ENCODE data around the gene CTSD.

The CTSD gene

GRCh38 chr11:1719781-1720180, 43.9 kb downstream of the CTSD start:
- no peak for DNase-seq

- DNase-seq, result no peak
These were observed 45.4 kb downstream of the CTSD start for GRCh38 chr11:1718326-1718725.

GRCh38 chr11:1717745-1718144, 46.0 kb downstream of the CTSD start:
- no peak for DNase-seq

GRCh38 chr11:1714908-1715885, 48.5 kb downstream of the CTSD start:
- no peak for DNase-seq

GRCh38 chr11:1708716-1709115, 55.0 kb downstream of the CTSD start:
- DNase-seq, result no peak

- no peak for DNase-seq
These were observed 56.0 kb downstream of the CTSD start for GRCh38 chr11:1707751-1708150.

- DNase-seq, result no peak
These were observed 56.9 kb downstream of the CTSD start for GRCh38 chr11:1706634-1707400.

- no peak for DNase-seq
These were observed 58.3 kb downstream of the CTSD start for GRCh38 chr11:1705126-1706052.

GRCh38 chr11:1703146-1703545, 60.6 kb downstream of the CTSD start:
- no peak for DNase-seq

All from NCI-H187 (cell line).